ENCODE data around the gene NCKAP5. TPM values are rescaled to one million over a fixed set of nuclear protein-coding genes. Genes with fewer than 3 reads are reported as not detected.

The NCKAP5 gene
- total and polyA plus RNA-seq, 2 of the 8 experiments (the other 6 are each of a cell fraction or from before 2014, with no cell fraction given) = 0.27 to 0.86 TPM

DNA sequence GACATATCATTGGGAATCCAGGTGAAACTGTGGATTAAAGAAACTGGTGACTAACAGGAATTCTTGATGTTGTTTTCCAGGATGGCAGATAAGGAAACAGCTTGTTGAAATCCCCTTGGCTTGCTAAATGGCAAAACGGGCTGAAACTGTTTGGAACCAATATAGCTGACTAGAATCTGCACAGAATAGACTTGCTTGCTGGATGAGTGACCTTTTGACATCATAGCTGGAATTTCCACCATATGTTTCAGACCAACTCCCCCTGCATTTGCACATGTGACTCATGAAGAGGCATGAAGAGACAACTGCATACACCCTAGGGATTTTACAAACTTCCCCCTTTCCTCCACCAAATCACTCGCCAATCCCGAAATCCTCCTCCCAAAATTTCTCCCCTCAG lies 810.6 kb downstream of the NCKAP5 start:
- WGBS, 2 experiments (ENCODE audit: extremely low coverage in 1 of 2, insufficient coverage in 1 of 2, insufficient read length in 1 of 2, insufficient replicate concordance in 2 of 2, low coverage in 1 of 2, low lambda C conversion rate in 2 of 2, missing lambda C conversion rate in 1 of 2) = 97 to 100% methylated on average over 2 to 3 of the region's 3 CpGs
- Histone ChIP-seq H3K27me3 (replicated peaks in 1 of 4; ENCODE audit: control insufficient read depth in 3 of 4, extremely low read depth in 1 of 4, insufficient read depth in 3 of 4, low read length in 3 of 4) (no peaks in the 10 kb centered on the region), H2AK5ac (ENCODE audit: low read depth, low read length) (no peak overlapping the region), H2BK120ac (replicated peaks; ENCODE audit: low read depth, low read length) (no peak overlapping the region), H3K27ac (ENCODE audit: low read depth, low read length) (no peak overlapping the region), H4K20me1 (replicated peaks in 1 of 2; ENCODE audit: control insufficient read depth in 1 of 2, insufficient read depth in 2 of 2, low read length in 2 of 2) (no peaks in the 10 kb centered on the region), H3K4ac (replicated peaks; ENCODE audit: insufficient read length, low read depth, low read length) (no peak overlapping the region), H3K23me2 (ENCODE audit: low read depth, low read length) (no peaks in the 10 kb centered on the region), H3K18ac (ENCODE audit: extremely low read depth, low read length) (no peak overlapping the region), H3K9me3 (ENCODE audit: insufficient read depth in 2 of 2, low read depth in 1 of 2, low read length in 1 of 2) (no peaks in the 10 kb centered on the region), H4K91ac (replicated peaks; ENCODE audit: insufficient read length, low read length) (no peak overlapping the region), H3K9ac (replicated peaks in 1 of 4; ENCODE audit: extremely low read depth in 1 of 4, low read depth in 3 of 4, low read length in 3 of 4) (no peak overlapping the region), H3K4me1 (replicated peaks in 1 of 4; ENCODE audit: control insufficient read depth in 3 of 4, insufficient read depth in 4 of 4, low read length in 3 of 4) (peaks cover 0 to 4% (median 0%) of the 10 kb centered on the region in 4 experiments; a peak in 1 of 7 replicates), H3K4me3 (ENCODE audit: extremely low read depth in 1 of 4, insufficient read depth in 2 of 4, low read depth in 3 of 4, low read length in 4 of 4) (no peak overlapping the region), H3K4me2 (ENCODE audit: insufficient read depth in 1 of 2, low read depth in 2 of 2, low read length in 2 of 2) (no peak overlapping the region), H3K36me3 (ENCODE audit: control insufficient read depth in 2 of 4, insufficient read depth in 4 of 4, low read length in 3 of 4) (no peaks in the 10 kb centered on the region), H2BK15ac (ENCODE audit: low read length) (no peak overlapping the region), H3K56ac (replicated peaks; ENCODE audit: insufficient read length, low read depth, low read length) (no peak overlapping the region), H4K5ac (ENCODE audit: insufficient read length, low read depth, low read length) (no peak overlapping the region), H3K14ac (ENCODE audit: insufficient read length) (no peak overlapping the region), H2BK5ac (ENCODE audit: low read depth, low read length) (no peak overlapping the region), H2BK12ac (ENCODE audit: low read depth, low read length) (no peak overlapping the region), H3K79me2 (ENCODE audit: control insufficient read depth in 1 of 2, insufficient read depth in 2 of 2, low read length in 2 of 2) (no peaks in the 10 kb centered on the region), H4K8ac (ENCODE audit: extremely low read depth, insufficient read depth, low read length) (no peak overlapping the region), H2AFZ (ENCODE audit: low read length) (no peak overlapping the region), H3K23ac (ENCODE audit: insufficient read length) (no peak overlapping the region), H2BK20ac (ENCODE audit: low read length) (no peak overlapping the region), H3K79me1 (ENCODE audit: low read depth, low read length) (no peaks in the 10 kb centered on the region)
- FAIRE-seq = no peak
- POLR2A ChIA-PET (ENCODE audit: partially characterized antibody) = no interaction called here
- DNase-seq (ENCODE audit: low read depth in 1 of 2, low spot score in 2 of 2) = no peak
- TF ChIP-seq EZH2 (IDR thresholded peaks at IDR 0.05; ENCODE audit: low read depth, low read length, severe bottlenecking) (no peak), GABPA (IDR thresholded peaks at IDR 0.05; ENCODE audit: borderline replicate concordance, insufficient read depth, low read length) (no peak), RAD21 (IDR thresholded peaks at IDR 0.05 in 1 of 2, conservative IDR thresholded peaks at IDR 0.05 in 1 of 2; ENCODE audit: low read depth in 2 of 2, low read length in 2 of 2) (no peak), HDAC6 (IDR thresholded peaks at IDR 0.05; ENCODE audit: low read depth, low read length) (no peak), FOSL1 (IDR thresholded peaks at IDR 0.05; ENCODE audit: insufficient read depth, low read depth, low read length) (no peak), CREB1 (IDR thresholded peaks at IDR 0.05) (no peak), EGR1 (IDR thresholded peaks at IDR 0.05; ENCODE audit: borderline replicate concordance, low read depth, low read length) (no peak)
- TF ChIP-seq, protein P1, sequence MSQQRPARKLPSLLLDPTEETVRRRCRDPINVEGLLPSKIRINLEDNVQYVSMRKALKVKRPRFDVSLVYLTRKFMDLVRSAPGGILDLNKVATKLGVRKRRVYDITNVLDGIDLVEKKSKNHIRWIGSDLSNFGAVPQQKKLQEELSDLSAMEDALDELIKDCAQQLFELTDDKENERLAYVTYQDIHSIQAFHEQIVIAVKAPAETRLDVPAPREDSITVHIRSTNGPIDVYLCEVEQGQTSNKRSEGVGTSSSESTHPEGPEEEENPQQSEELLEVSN (IDR thresholded peaks at IDR 0.05) = no peak
- TF ChIP-seq, protein P2, sequence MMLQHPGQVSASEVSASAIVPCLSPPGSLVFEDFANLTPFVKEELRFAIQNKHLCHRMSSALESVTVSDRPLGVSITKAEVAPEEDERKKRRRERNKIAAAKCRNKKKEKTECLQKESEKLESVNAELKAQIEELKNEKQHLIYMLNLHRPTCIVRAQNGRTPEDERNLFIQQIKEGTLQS (IDR thresholded peaks at IDR 0.05; ENCODE audit: insufficient read depth, low read depth, low read length) = no peak
- CTCF ChIA-PET (ENCODE audit: partially characterized antibody) = no interaction called here
